Fibroblast of lung (primary cell): ENCODE measurements around the gene RAB5IF. TPM values are rescaled to one million over a fixed set of nuclear protein-coding genes. Genes with fewer than 3 reads are reported as not detected.
"Not testable (repeated sequence)": the region's sequence is repeated elsewhere in the genome, so short reads cannot be mapped to it uniquely, and the experiment has no call there.

ENCODE experiments used
- DNase-seq, 2 donors: peaks; one replicate each; pipeline versions ENCODE4 v3.0.0 to v3.0.0-alpha.2; 2010; ENCODE audit warnings: low read depth in 2 of 2
- H2AFZ ChIP-seq: 2 replicates; pipeline ENCODE4 v1.5.1; 2012; ENCODE audit warnings: low read length, control low read depth, inconsistent platforms
- H3K27ac ChIP-seq: 2 replicates; pipeline ENCODE4 v1.5.1; 2011; ENCODE audit warnings: low read length, control low read depth; ENCODE audit not compliant: insufficient read depth
- H3K27me3 ChIP-seq: 2 replicates; pipeline ENCODE4 v1.5.1; 2011; ENCODE audit warnings: mild to moderate bottlenecking, low read length; ENCODE audit not compliant: control insufficient read depth, insufficient read depth
- H3K36me3 ChIP-seq: 2 replicates; pipeline ENCODE4 v1.5.1; 2011; ENCODE audit warnings: low read length; ENCODE audit not compliant: control insufficient read depth, insufficient read depth
- H3K4me1 ChIP-seq: 2 replicates; pipeline ENCODE4 v1.5.1; 2011; ENCODE audit warnings: low read length; ENCODE audit not compliant: control insufficient read depth, insufficient read depth; ENCODE audit errors: extremely low read depth
- H3K4me2 ChIP-seq: 2 replicates; pipeline ENCODE4 v1.5.1; 2011; ENCODE audit warnings: low read length, control low read depth; ENCODE audit not compliant: insufficient read depth; ENCODE audit errors: extremely low read depth
- H3K4me3 ChIP-seq, 4 experiments: fragments of 200-600 bp in 1 of 4; sonication (generic) in 1 of 4; replicated peaks in 1 of 4; 2 replicates each; pipeline ENCODE4 v1.5.1; 2011 to 2016; ENCODE audit warnings: low read length in 4 of 4, low read depth in 3 of 4, mild to moderate bottlenecking in 3 of 4, control low read depth in 2 of 4, inconsistent platforms in 1 of 4, mixed read lengths in 1 of 4; ENCODE audit not compliant: insufficient read depth in 1 of 4; ENCODE audit errors: control extremely low read depth in 1 of 4
- H3K79me2 ChIP-seq: 2 replicates; pipeline ENCODE4 v1.5.1; 2012; ENCODE audit warnings: mild to moderate bottlenecking, low read length, inconsistent platforms; ENCODE audit not compliant: control insufficient read depth, insufficient read depth
- H3K9ac ChIP-seq: 2 replicates; pipeline ENCODE4 v1.5.1; 2011; ENCODE audit warnings: mild to moderate bottlenecking, low read length, control low read depth; ENCODE audit not compliant: insufficient read depth
- H3K9me3 ChIP-seq: 2 replicates; pipeline ENCODE4 v1.5.1; 2012; ENCODE audit warnings: low read depth, low read length; ENCODE audit not compliant: control insufficient read depth, insufficient read depth
- H4K20me1 ChIP-seq: 2 replicates; pipeline ENCODE4 v1.5.1; 2011; ENCODE audit warnings: low read length; ENCODE audit not compliant: control insufficient read depth, insufficient read depth; ENCODE audit errors: extremely low read depth
- CTCF ChIP-seq, 2 donors: IDR thresholded peaks in 1 of 2; conservative IDR thresholded peaks in 1 of 2; 1 replicate in 1 of 2; 2 replicates in 1 of 2; pipeline ENCODE4 v1.5.1; 2011 to 2012; ENCODE audit warnings: low read length in 2 of 2, control low read depth in 1 of 2, inconsistent platforms in 1 of 2, low read depth in 1 of 2, mild to moderate bottlenecking in 1 of 2
- EZH2 ChIP-seq: IDR thresholded peaks from 2 replicates; pipeline ENCODE4 v1.5.1; 2012; ENCODE audit warnings: low read length, control low read depth, mild to moderate bottlenecking; ENCODE audit errors: missing control alignments
- polyA plus RNA-seq, 2 donors: library from polyadenylated mRNA; depleted of rRNA in 1 of 2; stranded (reverse) in 1 of 2; unstranded in 1 of 2; fragments of >200 nt; gene quantifications; 2 replicates each; pipeline ENCODE4 v1.2.1, GENCODE V29; 2011 to 2012; ENCODE audit warnings: missing spikeins in 1 of 2
- total RNA-seq: library from RNA; depleted of rRNA; stranded (reverse); fragments of >200 nt; gene quantifications from 2 replicates; pipeline ENCODE4 v1.2.1, GENCODE V29; 2014

The RAB5IF gene
- total and polyA plus RNA-seq, 2 donors (not counting 1 experiment from before 2014, with no cell fraction given) = 58.0 to 104 TPM

- Histone ChIP-seq H3K9me3 (no peaks in the 10 kb centered on the region), H3K27ac (no peak overlapping the region), H3K36me3 (no peaks in the 10 kb centered on the region), H3K4me1 (no peaks in the 10 kb centered on the region), H3K4me2 (no peak overlapping the region), H4K20me1 (no peaks in the 10 kb centered on the region), H3K4me3 (no peak overlapping the region), H3K9ac (no peak overlapping the region), H3K79me2 (no peaks in the 10 kb centered on the region), H2AFZ (no peak overlapping the region), H3K27me3 (no peaks in the 10 kb centered on the region)
- no peak for TF ChIP-seq EZH2
- TF ChIP-seq CTCF (conservative IDR thresholded peaks at IDR 0.05 in 1 of 2, IDR thresholded peaks at IDR 0.05 in 1 of 2; ENCODE audit: low read depth in 1 of 2, low read length in 2 of 2) = no peak
- DNase-seq = no peak
Measured at GRCh38 chr20:36633285-36633772, 27.8 kb downstream of the RAB5IF start.

GRCh38 chr20:36634342-36634741 is 28.8 kb downstream of the RAB5IF start:
- Histone ChIP-seq H2AFZ (no peak overlapping the region), H3K9ac (no peak overlapping the region), H3K4me1 (no peaks in the 10 kb centered on the region), H4K20me1 (no peaks in the 10 kb centered on the region), H3K27ac (no peak overlapping the region), H3K4me3 (no peak overlapping the region), H3K36me3 (no peaks in the 10 kb centered on the region), H3K9me3 (no peaks in the 10 kb centered on the region), H3K79me2 (no peaks in the 10 kb centered on the region), H3K27me3 (no peaks in the 10 kb centered on the region), H3K4me2 (no peak overlapping the region)
- TF ChIP-seq CTCF (conservative IDR thresholded peaks at IDR 0.05 in 1 of 2, IDR thresholded peaks at IDR 0.05 in 1 of 2; ENCODE audit: low read depth in 1 of 2, low read length in 2 of 2) (no peak), EZH2 (no peak)
- DNase-seq = no peak

- not testable (repeated sequence) for H3K79me2 ChIP-seq, H3K4me3 ChIP-seq, H4K20me1 ChIP-seq, H3K36me3 ChIP-seq, H3K9ac ChIP-seq, H3K9me3 ChIP-seq, H3K27ac ChIP-seq, H3K27me3 ChIP-seq, H3K4me1 ChIP-seq, H3K4me2 ChIP-seq, DNase-seq, H2AFZ ChIP-seq
Measured at GRCh38 chr20:36638876-36639400, 33.4 kb downstream of the RAB5IF start.
